SIG-M5 treated with dmso at 0.1 percent for 504 hours (cell line): ENCODE data around the gene NR2F2.

ENCODE experiments used
- DNase-seq: peaks from one replicate; lab custom pipeline; 2025; ENCODE audit not compliant: unreplicated experiment; lab: John Stamatoyannopoulos, UW

NR2F2 gene

DNA sequence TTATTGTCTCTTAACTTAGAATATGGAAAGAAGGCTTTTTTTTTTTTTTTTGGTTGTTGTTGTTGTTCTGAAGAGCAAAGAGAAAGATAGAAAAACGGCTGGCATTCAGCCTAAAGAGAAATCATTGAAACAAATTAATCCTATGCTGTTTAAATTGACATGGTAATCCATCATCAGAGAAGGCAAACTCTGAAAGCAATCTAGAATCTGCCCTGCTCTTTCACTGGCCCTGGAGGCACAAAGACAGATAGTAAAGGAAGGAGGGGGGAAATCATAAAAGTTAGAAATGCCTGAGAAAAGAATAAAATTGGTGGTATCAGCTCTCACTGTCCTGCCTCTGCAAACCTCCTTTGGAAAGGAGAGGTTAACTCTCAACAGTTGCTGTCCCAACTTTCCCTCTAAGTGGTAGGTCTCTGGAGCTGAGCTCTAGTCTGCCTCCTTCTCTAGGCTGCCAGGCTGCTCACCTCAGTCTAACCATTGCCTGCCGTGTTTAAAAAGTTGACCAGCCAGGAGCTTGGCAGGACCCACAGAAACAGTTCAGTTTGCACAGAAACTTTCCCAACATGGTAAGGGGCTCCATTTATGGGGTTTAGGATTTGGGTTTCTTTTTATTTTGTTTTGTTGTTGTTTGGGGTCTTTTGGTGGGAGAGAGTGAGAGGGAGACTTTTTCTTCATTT is 13.4 kb upstream of the NR2F2 start:
- DNase-seq: no peak

DNA sequence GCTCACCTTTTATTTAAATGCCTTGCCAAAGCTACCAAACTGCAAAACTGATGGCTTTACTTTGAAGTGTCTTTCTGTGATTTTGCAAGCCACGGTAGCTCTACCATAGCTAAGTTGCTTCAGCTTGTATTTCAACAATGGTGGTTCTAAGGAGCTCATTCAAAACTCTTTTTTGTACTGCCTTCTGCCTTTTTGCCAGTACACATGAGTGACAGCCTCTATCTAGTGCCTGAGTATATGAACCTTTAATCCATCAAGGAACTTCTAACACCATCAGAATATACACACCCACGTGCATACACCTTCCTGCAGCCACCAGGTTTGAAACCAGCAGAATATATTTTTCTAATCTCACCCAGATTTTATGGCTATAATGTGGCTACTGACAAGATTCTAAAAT is 10.4 kb upstream of the NR2F2 start:
- DNase-seq: no peak

DNA sequence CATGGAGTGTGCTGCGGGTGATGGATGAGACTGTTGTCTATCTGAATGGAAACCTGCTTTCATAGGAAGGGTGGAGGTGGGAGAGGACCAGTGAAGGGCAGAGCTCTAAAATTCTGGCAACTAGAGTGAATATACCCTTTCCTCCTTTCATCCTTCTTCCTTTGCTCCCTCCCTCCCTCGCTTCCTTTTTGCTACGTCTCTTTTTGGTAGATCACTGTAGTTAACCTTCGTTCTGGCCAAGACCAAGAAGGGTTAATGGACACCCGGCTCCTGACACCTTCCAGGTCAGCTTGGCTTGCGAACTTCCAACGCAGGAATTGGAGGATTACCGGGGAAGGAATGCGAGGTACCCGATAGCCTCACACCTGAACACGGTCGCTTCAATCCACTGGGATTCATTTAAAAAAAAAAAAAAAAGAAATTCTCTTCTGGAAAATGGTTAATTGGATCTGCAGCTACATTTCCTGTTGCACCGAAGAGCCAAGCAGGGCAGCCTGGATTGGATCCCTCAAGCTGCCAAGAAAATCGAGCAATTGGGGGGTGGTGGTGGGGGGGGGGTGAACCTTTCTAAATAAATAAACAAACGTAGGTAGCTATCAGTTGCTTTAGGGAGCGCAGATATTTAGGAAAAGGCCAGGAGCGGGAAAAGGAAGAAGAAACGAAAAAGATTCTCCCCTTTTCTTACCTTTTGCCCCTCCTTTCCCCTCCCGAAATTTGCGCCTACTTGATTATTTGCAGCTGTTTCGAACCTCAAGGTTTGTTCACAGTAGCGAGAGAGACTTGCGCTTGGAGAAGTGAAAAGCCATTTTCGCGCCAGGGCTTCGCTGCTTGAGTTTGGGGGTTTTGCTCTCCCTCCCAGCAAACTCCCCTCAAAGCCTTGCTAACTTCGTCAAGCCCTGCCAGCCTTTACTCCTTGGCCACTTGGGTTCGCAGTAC is 9.5 kb upstream of the NR2F2 start:
- DNase-seq: no peak

DNA sequence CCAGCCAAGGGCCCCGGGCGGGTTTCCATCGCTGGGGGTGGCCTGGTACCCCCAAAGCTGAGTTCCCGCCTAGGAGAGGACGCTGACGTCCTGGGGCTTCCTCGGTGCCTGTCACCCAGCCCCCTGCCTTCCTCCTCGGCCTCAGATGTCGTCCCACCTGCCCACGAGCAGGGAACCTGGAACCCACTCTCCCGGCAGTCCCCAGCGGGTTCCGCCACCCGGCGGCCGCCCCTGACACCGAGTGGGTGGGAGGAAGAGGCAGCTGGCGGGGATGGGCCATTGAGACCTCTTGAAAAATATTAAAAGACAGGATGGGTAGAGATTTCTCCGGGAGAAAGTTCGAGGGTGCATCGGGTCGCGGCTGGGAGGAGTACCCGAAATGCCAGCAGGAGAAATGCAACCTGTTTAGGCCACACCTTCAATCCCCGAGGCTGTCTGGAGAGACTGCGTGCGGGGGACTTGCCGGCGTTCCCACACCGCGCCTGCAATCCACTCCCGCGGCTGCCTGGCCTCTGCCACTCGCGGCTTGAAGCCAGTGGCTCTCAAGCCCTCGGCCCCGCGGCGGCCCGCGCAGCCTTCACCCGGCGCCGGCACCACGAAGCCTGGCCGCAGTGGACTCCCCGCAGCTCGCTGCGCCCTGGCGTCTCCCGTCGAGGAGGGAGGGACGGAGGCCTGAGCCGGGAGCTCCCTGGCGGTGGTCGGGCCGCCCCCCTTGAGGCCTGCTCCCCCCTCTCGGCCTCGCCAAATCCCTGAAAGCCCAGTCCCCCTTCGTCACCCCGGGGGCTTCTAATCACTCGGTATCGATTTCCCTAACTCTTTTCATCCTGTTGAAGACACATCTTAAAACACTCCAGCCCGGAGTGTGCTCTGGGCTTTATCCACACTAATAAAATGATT is 8.6 kb upstream of the NR2F2 start:
- DNase-seq: no peak

DNA sequence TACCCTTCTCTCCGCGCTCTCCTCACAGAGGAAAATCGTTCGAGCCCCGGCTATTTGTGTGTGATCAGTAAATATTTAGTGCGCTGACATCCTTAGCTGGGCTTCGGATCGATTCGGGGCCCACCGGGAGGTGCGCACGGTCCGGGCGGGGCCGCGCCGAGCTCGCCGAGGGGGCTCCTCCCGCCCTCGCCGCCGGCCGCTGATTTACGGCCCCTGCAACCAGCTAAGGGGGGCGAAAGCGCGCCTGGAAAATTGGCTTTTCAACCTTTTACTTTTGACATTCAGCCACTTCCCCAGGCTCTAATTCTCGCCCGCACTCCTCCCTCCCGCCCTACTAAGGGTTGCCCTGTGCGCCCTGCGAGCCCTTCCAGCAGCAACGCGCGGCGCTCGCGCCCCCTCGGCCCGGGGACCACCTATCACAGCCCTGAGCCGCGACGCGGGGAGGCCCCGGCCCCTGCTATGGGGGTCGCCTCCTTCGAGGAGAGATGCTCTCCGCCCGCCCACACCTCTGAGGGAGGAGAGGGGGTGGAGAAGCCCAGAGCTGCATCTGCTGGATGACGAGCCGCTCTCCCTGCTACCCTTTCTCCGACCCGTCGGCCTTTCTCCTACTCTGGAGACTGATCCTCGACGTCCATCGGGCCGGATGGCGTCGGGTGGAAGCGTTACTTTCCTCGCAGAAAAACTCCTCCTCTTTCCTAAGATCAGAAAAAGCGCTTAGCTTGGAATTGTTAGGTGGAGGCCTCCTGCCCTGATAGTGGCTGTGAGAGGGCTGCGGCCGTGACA is 7.8 kb upstream of the NR2F2 start:
- DNase-seq: no peak

DNA sequence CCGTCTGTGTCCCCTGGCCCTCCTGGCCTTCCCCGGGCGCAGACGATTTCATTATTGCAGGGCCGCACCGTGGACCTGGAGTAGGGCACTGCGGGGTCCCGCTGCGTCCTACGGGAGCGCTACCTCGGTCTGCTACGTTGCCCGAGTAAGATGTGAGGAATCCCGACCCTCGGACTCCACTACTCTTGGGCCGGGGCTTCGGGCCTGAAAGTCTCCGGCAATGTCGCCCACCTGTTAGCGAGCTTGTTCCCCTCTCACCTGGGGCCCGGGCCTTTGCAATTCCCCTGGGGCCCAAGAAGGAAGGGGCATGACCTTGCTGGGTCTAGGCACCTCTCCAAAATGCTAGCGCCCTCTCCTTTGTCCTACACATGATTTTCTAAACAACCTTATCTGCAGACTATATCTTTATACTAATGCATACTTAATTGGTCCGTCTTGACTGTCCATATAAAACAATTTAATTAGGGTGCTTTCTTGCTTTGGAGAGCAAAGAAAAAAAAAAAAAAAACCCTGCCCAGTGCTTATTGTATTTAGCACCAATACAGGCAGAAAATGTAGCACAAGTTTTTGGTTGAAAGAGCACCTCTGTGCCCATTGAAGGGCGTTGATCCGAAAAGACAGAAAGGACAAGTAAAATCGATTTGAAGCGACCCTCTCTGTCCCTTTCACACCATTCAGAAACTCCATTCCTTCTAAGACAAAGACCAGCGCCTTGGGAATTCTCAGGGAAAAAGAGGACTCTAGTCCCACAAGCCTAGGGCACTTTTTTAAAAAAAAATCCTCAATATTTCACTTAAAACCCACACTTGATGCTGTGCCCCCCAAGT is 7.0 kb upstream of the NR2F2 start:
- no peak for DNase-seq

DNA sequence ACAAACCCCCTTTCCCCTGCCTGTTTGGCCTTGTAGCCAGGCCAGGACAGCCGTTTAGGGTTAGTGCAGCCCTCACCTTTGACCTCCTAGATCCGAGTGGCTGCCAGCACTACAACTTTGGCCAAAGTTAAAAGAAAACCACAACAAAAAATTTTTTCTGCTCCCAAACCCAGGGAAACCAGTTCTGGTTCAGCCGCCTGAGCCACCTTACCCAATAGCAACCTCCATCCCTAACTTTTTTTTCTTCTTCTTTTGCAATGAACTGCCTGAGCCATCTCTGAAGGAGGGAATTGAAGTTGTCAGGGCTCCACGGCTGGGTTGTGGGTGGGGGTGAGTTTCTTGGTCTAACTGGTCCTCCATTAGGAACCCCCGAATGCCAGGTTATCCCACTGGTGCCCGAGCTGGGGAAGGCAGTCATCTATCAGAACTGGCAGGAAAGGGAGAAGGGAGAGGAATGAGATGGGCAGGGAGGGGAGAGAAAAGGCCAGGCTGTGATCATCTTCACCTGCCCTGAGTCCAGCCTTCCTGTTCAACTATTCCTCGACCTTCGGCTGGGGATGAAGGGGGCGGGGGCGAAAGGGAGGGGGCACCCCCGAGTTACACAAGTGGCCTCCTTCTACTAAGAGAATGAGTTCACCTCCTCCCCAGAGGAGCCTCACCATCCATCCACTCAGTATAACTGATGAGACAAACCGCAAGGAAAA is 6.2 kb upstream of the NR2F2 start:
- DNase-seq: no peak

DNA sequence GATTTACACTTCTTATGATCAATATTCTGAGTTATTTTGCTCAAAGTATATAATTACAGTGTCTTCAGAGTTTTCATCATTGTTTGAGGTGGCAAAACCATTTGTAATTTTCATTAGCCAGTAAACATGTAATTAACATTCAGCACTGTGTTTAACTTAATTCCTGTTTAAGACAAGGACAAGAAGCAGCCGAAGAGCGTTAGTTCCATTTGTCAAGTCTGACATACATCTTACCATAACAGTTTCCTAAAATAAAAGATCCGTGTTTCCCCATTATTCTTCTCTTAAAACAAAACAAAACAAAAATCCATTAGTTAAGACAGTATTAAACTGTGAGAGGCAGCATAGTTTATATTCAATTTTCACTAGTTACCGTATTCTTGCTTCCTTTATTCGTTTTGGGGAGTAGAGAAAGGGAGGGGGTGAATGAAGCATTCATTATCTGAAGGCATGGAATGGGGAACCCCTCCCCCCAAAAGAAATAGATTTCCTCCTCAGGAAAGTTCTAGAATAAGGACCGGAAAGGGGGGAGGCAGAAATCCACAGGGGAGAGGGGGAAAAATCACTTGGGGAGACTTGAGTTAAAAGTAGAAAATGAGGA is 5.5 kb upstream of the NR2F2 start:
- DNase-seq: no peak

DNA sequence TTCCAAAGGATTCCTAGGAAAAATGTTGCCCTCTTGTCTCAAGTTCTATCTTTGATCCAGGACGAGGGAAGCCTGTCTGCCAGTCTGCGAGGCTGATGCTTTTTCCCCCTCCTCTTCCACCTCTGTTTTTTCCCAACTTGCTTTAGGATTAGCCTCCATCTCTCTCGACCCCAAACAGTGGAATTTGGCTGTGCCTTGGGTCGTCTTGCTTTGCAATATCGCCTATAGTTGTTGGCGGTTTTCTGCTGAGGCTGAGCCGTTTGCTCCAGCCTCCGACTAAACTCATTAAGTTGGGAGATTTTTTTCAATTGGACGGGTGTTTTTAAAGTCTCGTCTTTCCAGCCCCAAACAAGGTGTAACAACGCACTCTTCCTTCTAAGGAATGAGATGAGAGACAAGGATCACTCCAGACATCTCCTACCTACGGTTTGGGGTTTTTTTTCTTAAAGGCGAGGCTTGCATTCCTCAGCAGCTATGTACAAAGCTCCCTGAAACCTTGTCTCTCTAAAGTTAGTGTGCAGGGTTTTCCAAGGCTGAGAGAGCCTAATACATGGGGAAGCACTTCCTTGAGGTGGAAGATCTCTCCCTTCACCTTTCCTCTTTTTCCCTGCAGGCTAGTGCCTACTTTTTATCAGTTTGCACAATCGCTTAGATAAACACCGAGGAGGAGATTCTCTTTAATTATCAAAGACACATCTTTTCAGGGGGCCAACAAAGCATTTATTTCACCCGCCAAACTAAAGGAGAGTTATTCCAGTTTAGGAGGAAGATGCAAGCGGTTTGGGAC is 4.8 kb upstream of the NR2F2 start:
- DNase-seq: peak; percentile 60

DNA sequence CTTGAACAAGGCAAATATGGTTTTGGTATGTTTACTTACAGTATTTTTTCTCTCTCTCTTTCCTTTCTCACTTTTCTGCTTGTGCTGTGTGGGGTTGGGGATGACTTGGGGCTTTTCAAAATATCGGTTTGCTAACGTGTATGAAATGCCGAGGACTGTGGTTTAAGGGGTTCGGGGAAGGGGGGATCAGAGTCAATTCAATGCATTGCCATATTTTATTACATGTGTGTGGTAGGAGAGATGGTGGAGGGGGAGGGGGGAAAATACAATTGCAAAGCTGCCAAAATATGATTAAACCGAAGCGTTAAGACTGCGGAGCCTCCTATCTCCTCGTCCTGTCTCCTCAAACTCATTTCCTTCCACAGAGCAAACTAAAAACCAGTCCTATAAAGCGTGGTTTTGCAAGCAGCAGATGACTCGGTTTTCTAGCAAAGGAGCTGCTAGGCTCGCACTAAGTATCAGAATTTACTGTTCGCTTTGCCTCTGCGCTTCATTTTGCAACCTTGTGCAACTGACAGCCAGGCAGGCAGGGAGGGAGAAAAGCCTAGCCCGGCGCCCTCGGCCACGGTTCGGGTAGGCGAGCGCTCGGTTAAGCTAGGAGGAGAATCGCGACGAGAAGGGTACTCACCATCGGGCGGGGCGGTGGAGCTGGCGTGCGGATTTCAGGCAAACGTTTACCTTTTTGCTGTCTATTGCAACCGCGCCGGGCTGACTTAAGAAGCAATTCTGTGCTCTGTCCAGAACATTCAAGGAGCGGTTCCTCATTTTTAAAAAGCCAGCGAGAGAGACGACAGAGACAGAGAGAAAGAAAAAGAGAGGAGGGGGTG is 4.0 kb upstream of the NR2F2 start:
- DNase-seq: peak; percentile 87

DNA sequence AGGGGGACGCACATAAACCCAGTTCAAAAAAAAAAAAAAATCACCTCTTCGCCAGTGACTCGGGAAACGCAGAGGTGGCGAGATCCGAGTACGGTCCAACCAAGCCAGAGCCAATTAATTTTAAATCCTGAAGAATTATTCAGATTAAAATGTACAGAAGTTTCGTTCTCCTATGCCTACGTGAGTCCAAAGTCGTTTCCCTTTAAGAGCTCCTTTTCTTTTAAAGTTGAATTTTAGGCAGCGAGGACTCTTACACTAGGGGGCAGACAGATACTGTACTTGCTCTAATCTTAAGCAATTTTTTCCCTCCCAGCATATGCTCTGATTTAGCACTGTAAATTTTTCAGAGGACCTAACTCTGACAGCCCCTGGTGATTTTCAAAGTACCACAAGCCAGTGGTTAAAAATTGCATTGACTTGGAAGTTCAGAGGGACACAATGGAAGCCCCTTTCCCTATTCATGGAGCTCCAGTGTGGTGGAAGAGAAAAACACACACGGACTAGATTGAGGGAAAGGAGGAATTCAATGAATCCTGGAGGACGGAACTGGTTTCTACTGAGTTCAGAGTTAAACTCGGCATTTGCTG is 3.3 kb upstream of the NR2F2 start:
- peak; percentile 95 for DNase-seq

DNA sequence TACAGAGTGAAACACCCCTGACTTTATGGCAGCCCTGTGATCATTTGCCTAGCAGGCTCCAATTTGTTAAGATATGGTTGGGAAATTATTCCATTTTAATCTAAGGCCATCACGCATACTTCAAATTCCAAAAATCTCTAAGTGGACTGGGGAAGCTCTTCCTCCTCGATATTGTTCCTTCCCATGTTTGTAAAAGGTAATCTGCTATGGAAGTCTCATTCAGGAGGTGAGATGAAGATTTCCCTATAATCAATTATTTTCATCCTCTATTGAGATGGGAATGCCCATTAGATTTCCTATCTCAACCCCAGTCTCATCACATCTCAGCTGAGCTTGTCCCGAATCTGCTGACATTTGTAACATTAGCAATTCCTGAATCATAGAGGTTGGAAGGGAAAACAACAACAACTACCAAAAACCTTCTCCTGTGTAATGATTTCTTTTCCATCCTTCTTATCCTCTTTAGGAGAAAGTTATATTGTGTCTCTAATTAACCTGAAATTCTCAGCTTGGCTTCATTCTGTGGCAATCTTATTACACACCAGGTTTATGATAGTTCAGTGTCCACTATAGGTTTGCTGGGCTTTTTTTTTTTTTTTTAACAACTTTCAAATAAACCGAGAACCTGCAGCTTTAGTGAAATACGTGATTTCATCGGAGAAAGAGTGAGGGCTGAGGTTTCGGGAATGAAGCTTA is 2.2 kb upstream of the NR2F2 start:
- no peak for DNase-seq

DNA sequence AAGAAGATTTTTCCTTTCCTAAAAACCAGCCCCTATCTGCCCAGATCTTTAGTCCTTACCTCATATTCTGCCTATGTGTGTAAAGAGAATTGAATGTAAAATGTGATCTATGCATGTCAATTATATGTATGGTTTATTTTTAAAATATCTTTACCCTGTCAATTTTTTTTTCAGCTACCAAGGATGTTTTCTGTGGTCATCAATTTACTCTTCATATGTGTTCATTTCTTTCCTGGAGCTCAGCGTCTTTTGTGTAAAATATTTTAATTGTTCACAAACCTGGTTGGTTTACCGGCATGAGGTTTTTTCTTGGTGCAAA is 1.7 kb upstream of the NR2F2 start:
- no peak for DNase-seq

DNA sequence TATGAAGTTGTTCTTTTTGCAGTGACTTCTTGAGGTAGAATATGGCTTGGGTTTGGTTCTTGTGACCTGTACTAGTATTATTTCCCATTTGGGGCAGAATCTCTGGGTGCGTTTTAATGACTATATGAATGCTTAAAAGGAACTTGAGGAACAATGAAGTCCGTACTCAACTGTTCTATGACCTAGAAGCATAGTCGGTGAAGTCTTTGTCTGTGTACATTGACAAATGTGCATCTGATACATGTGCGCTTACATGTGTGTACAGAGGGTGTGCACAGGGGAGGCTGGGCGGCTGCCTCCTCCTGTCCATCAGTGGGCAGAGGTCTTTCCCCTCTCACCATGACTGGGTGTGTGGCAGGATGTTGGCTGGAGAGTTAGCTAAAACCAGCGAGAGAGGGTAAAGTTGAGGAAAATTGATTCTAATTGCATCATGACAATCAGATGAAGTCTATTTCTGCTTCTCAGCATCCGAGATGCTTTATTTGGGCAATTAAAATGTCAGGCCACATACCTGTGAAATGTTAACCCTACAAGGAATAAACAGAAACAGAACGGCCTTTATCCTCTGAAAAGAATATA is 1.0 kb upstream of the NR2F2 start:
- DNase-seq: no peak

DNA sequence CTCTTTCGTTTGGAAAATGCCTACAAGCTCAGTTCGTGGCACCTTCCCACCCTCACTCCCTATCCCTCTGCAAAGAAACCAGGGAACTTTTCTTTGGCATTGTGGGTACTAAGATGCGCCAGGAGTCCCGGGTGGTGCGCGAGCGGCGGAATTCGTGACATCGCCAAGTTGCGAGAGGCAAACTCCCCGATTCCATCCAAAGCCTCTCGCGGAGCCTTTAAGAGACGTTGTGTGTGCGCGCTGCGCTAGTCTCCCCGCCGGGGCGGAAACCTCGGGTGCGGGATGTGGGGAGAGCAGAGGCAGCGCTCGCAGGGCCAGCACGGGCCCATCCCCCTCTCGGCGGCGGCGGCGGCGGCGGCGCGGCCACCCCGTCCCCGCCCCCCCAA is 443 bp upstream of the NR2F2 start:
- DNase-seq: peak; percentile 59
